NCI-H1694 treated with DMSO at 0.1 percent for 48 hours (cell line): ENCODE results near the gene SLC30A7.
"Not testable (repeated sequence)": the region's sequence is repeated elsewhere in the genome, so short reads cannot be mapped to it uniquely, and the experiment has no call there.

ENCODE experiments used
- DNase-seq: peaks from one replicate; lab custom pipeline; 2025; lab: John Stamatoyannopoulos, UW

SLC30A7 gene

GRCh38 chr1:100891380-100891779, 4.5 kb upstream of the SLC30A7 start:
- no peak for DNase-seq

GRCh38 chr1:100892554-100892953, 3.3 kb upstream of the SLC30A7 start:
- DNase-seq = no peak

GRCh38 chr1:100893718-100894117, 2.2 kb upstream of the SLC30A7 start:
- DNase-seq = no peak

GRCh38 chr1:100894603-100895539, 1.0 kb upstream of the SLC30A7 start, which contains the start of gene EXTL2:
EXTL2 (minus strand) TSS chr1:100894842; CDS start chr1:100888757, 6,085 bp downstream.
- peak; percentile 95 for DNase-seq

GRCh38 chr1:100896481-100896982, 642 bp downstream of the SLC30A7 start:
- DNase-seq = peak; percentile 20

- no peak for DNase-seq
Measured at GRCh38 chr1:100902365-100902764, 6.5 kb downstream of the SLC30A7 start.

GRCh38 chr1:100903777-100904176, 7.9 kb downstream of the SLC30A7 start:
- no peak for DNase-seq

GRCh38 chr1:100904528-100904927, 8.6 kb downstream of the SLC30A7 start:
- DNase-seq = no peak

GRCh38 chr1:100905181-100905580, 9.3 kb downstream of the SLC30A7 start:
- DNase-seq = no peak

GRCh38 chr1:100907887-100908286, 12.0 kb downstream of the SLC30A7 start:
- no peak for DNase-seq

- DNase-seq = no peak
Measured at GRCh38 chr1:100909018-100909417, 13.1 kb downstream of the SLC30A7 start.

GRCh38 chr1:100912019-100912418, 16.1 kb downstream of the SLC30A7 start:
- DNase-seq = no peak

GRCh38 chr1:100921110-100921706, 25.3 kb downstream of the SLC30A7 start:
- DNase-seq = peak; percentile 60

- DNase-seq = no peak
Measured at GRCh38 chr1:100924212-100924611, 28.3 kb downstream of the SLC30A7 start.

GRCh38 chr1:100924991-100925390, 29.1 kb downstream of the SLC30A7 start:
- DNase-seq = no peak

GRCh38 chr1:100926240-100926639, 30.4 kb downstream of the SLC30A7 start:
- DNase-seq = no peak

GRCh38 chr1:100927276-100927675, 31.4 kb downstream of the SLC30A7 start:
- DNase-seq = no peak

- no peak for DNase-seq
Measured at GRCh38 chr1:100928128-100928527, 32.2 kb downstream of the SLC30A7 start.

GRCh38 chr1:100930494-100930893, 34.6 kb downstream of the SLC30A7 start:
- DNase-seq = no peak

- DNase-seq = no peak
Measured at GRCh38 chr1:100931716-100932115, 35.8 kb downstream of the SLC30A7 start.

- DNase-seq = not testable (repeated sequence)
Measured at GRCh38 chr1:100933555-100933954, 37.7 kb downstream of the SLC30A7 start.

GRCh38 chr1:100936194-100936967, 40.5 kb downstream of the SLC30A7 start:
- DNase-seq = no peak
